ENCODE measurements around the gene WDR5B. TPM values are rescaled to one million over a fixed set of nuclear protein-coding genes. Genes with fewer than 3 reads are reported as not detected.

The WDR5B gene
- polyA plus RNA-seq, 1 donor (not counting 4 experiments of a cell fraction or from before 2014, with no cell fraction given): 4.0 TPM

GRCh38 chr3:122383771-122384697 lies 31.8 kb downstream of the WDR5B start, which contains the start of gene FAM162A:
Gene FAM162A (plus strand): TSS chr3:122384182. CDS start chr3:122384266, 84 bp downstream.
- Histone ChIP-seq H4K20me1 (ENCODE audit: control insufficient read depth, extremely low read depth, insufficient read depth, low read length) (no peaks in the 10 kb centered on the region), H3K27ac (ENCODE audit: control insufficient read depth, insufficient read depth, low read length) (peak within 1 kb of the TSS; percentile 87), H3K27me3 (ENCODE audit: control insufficient read depth, extremely low read depth, insufficient read depth, low read length) (no peaks in the 10 kb centered on the region), H3K9me1 (ENCODE audit: control insufficient read depth, extremely low read depth, insufficient read depth, low read length) (no peaks in the 10 kb centered on the region), H3K4me1 (ENCODE audit: control insufficient read depth, extremely low read depth, insufficient read depth, low read length) (peaks cover 19% of the 10 kb centered on the region), H3K9me3 (ENCODE audit: control insufficient read depth, low read depth, low read length) (no peaks in the 10 kb centered on the region), H3K4me3 (ENCODE audit: control insufficient read depth in 2 of 3, extremely low read depth in 1 of 3, insufficient read depth in 2 of 3, low read depth in 1 of 3, low read length in 3 of 3) (peak within 1 kb of the TSS; percentile 83 to 95 (median 94)), H3K4me2 (ENCODE audit: control insufficient read depth, extremely low read depth, insufficient read depth, low read depth, low read length) (peak within 1 kb of the TSS; percentile 94), H3K36me3 (ENCODE audit: control insufficient read depth in 2 of 2, extremely low read depth in 1 of 2, insufficient read depth in 2 of 2, low read length in 2 of 2) (no peaks in the 10 kb centered on the region), H3K9ac (ENCODE audit: control insufficient read depth, extremely low read depth, insufficient read depth, low read length) (peak within 1 kb of the TSS; percentile 94), H2AFZ (ENCODE audit: control insufficient read depth, low read length) (peak within 1 kb of the TSS; percentile 91), H3K79me2 (ENCODE audit: control insufficient read depth, insufficient read depth, low read length) (peaks cover 39% of the 10 kb centered on the region)
- dilution Hi-C loops (cut with MboI; ENCODE audit: extremely low pct_ligation_motif_present, low sequenced_read_pairs): no loop called here
- peak; percentile 26 to 82 (median 55) for TF ChIP-seq CTCF (optimal IDR thresholded peaks at IDR 0.05 in 1 of 3, IDR thresholded peaks at IDR 0.05 in 1 of 3, conservative IDR thresholded peaks at IDR 0.05 in 1 of 3; ENCODE audit: extremely low read depth in 1 of 3, insufficient read depth in 2 of 3, low read length in 3 of 3)
- no peak for TF ChIP-seq EZH2 (IDR thresholded peaks at IDR 0.05; ENCODE audit: low read length)
- DNase-seq (ENCODE audit: low read depth, low spot score) (peak; percentile 54), FAIRE-seq (peak; percentile 67)

DNA sequence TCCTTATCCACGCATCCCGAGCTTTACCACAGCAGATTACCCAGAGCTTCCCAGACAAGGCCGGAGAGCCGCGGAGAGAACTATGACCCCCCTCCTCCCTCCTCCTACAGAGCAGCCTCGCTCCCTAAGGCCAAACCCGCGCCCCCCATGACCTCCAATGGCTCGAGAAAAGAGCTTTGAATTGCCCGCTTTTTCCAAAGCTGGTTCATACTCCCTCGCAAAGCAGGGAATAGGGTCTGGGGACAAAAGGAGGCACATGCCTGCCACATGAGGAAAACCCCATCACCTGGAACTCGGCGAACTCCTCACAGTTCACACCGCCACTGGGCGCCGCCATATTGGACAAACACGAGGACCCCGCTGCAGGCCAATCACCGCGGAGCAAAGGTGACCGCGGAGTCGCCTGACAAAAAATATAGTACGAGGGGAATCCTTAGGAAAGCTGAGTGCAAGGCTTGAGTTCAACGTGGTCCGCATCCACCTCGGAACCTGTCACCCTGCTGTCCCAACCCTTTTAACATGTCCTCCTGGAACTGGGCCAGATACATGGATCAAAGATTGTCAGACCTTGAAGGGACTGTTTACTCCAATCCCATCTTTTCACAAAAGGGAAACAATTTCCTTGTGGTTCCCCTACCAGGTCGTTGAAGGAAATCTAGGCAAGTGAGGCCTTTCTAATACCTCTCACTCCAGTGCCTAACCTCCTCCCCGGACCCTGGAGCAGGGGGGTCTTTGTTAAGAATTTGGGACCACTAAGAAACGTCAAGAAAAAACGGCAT lies 32.8 kb downstream of the WDR5B start, which contains the start of gene MIX23:
Gene MIX23 (minus strand): TSS at position 344 of the 779 bp plus-strand sequence. CDS start 7 bp downstream, at position 337.
- Histone ChIP-seq H3K79me2 (ENCODE audit: control insufficient read depth, insufficient read depth, low read length) (peaks cover 46% of the 10 kb centered on the region), H3K9me1 (ENCODE audit: control insufficient read depth, extremely low read depth, insufficient read depth, low read length) (no peaks in the 10 kb centered on the region), H3K9ac (ENCODE audit: control insufficient read depth, extremely low read depth, insufficient read depth, low read length) (peak within 1 kb of the TSS; percentile 94), H3K9me3 (ENCODE audit: control insufficient read depth, low read depth, low read length) (no peaks in the 10 kb centered on the region), H4K20me1 (ENCODE audit: control insufficient read depth, extremely low read depth, insufficient read depth, low read length) (no peaks in the 10 kb centered on the region), H3K27ac (ENCODE audit: control insufficient read depth, insufficient read depth, low read length) (peak within 1 kb of the TSS; percentile 87), H3K4me2 (ENCODE audit: control insufficient read depth, extremely low read depth, insufficient read depth, low read depth, low read length) (peak within 1 kb of the TSS; percentile 94), H3K36me3 (ENCODE audit: control insufficient read depth in 2 of 2, extremely low read depth in 1 of 2, insufficient read depth in 2 of 2, low read length in 2 of 2) (no peaks in the 10 kb centered on the region), H3K4me1 (ENCODE audit: control insufficient read depth, extremely low read depth, insufficient read depth, low read length) (peaks cover 19% of the 10 kb centered on the region), H2AFZ (ENCODE audit: control insufficient read depth, low read length) (peak within 1 kb of the TSS; percentile 91), H3K4me3 (ENCODE audit: control insufficient read depth in 2 of 3, extremely low read depth in 1 of 3, insufficient read depth in 2 of 3, low read depth in 1 of 3, low read length in 3 of 3) (peak within 1 kb of the TSS; percentile 83 to 95 (median 94)), H3K27me3 (ENCODE audit: control insufficient read depth, extremely low read depth, insufficient read depth, low read length) (no peaks in the 10 kb centered on the region)
- TF ChIP-seq CTCF (optimal IDR thresholded peaks at IDR 0.05 in 1 of 3, IDR thresholded peaks at IDR 0.05 in 1 of 3, conservative IDR thresholded peaks at IDR 0.05 in 1 of 3; ENCODE audit: extremely low read depth in 1 of 3, insufficient read depth in 2 of 3, low read length in 3 of 3) (no peak), EZH2 (IDR thresholded peaks at IDR 0.05; ENCODE audit: low read length) (no peak)
- no peak for DNase-seq (ENCODE audit: low read depth, low spot score)
- dilution Hi-C loops (cut with MboI; ENCODE audit: extremely low pct_ligation_motif_present, low sequenced_read_pairs): no loop called here
- peak; percentile 88 for FAIRE-seq
